BE2C (cell line): Measurements from ENCODE around the gene CSH2.

Source experiments
- DNase-seq: peaks from one replicate; pipeline ENCODE4 v3.0.0-alpha.2; 2020
- H3K27me3 ChIP-seq: fragments of 250-450 bp; sonication (Bioruptor Pico); 2 replicates; pipeline ENCODE4 v1.5.1; 2020; ENCODE audit warnings: mild to moderate bottlenecking
- H3K36me3 ChIP-seq: fragments of 250-450 bp; sonication (Bioruptor Pico); 2 replicates; pipeline ENCODE4 v1.5.1; 2020; ENCODE audit warnings: mild to moderate bottlenecking
- H3K4me1 ChIP-seq: fragments of 250-450 bp; sonication (Bioruptor Pico); 2 replicates; pipeline ENCODE4 v1.5.1; 2020
- H3K4me3 ChIP-seq: 2 replicates; pipeline ENCODE4 v1.5.1; 2011; ENCODE audit warnings: low read depth, low read length
- H3K9me3 ChIP-seq: fragments of 250-450 bp; sonication (Bioruptor Pico); 2 replicates; pipeline ENCODE4 v1.5.1; 2020
- CTCF ChIP-seq: IDR thresholded peaks from 2 replicates; pipeline ENCODE4 v1.5.1; 2012; ENCODE audit warnings: mild to moderate bottlenecking, low read depth, low read length

CSH2 gene

GRCh38 chr17:63833026-63833740 is 40.3 kb downstream of the CSH2 start:
- Histone ChIP-seq H3K27me3 (no peaks in the 10 kb centered on the region), H3K9me3 (no peaks in the 10 kb centered on the region), H3K36me3 (peaks cover 91% of the 10 kb centered on the region), H3K4me1 (peaks cover 7% of the 10 kb centered on the region), H3K4me3 (no peak overlapping the region)
- no peak for DNase-seq
- no peak for TF ChIP-seq CTCF

GRCh38 chr17:63832455-63832854 is 41.0 kb downstream of the CSH2 start:
- Histone ChIP-seq H3K4me1 (peaks cover 7% of the 10 kb centered on the region), H3K4me3 (no peak overlapping the region), H3K36me3 (peaks cover 89% of the 10 kb centered on the region), H3K27me3 (no peaks in the 10 kb centered on the region), H3K9me3 (no peaks in the 10 kb centered on the region)
- peak; percentile 16; the same call in 1 of the 2 replicates for TF ChIP-seq CTCF
- DNase-seq: no peak

- no peaks in the 10 kb centered on the region for H3K9me3 ChIP-seq
- no peak for DNase-seq
- no peak for TF ChIP-seq CTCF
- no peaks in the 10 kb centered on the region for H3K27me3 ChIP-seq
- no peak overlapping the region for H3K4me3 ChIP-seq
- peaks cover 7% of the 10 kb centered on the region for H3K4me1 ChIP-seq
- peaks cover 84% of the 10 kb centered on the region for H3K36me3 ChIP-seq
Measured at GRCh38 chr17:63832014-63832413, 41.5 kb downstream of the CSH2 start.

- peaks cover 7% of the 10 kb centered on the region for H3K4me1 ChIP-seq
- TF ChIP-seq CTCF: no peak
- H3K36me3 ChIP-seq: peaks cover 79% of the 10 kb centered on the region
- H3K9me3 ChIP-seq: no peaks in the 10 kb centered on the region
- DNase-seq: no peak
- H3K27me3 ChIP-seq: no peaks in the 10 kb centered on the region
- H3K4me3 ChIP-seq: no peak overlapping the region
Measured at GRCh38 chr17:63831505-63831904, 42.0 kb downstream of the CSH2 start.

- Histone ChIP-seq H3K9me3 (no peaks in the 10 kb centered on the region), H3K4me3 (no peak overlapping the region), H3K36me3 (peaks cover 77% of the 10 kb centered on the region), H3K27me3 (no peaks in the 10 kb centered on the region), H3K4me1 (peaks cover 7% of the 10 kb centered on the region)
- DNase-seq: no peak
- TF ChIP-seq CTCF: no peak
Measured at GRCh38 chr17:63830904-63831491, 42.5 kb downstream of the CSH2 start.

GRCh38 chr17:63830278-63830677 is 43.2 kb downstream of the CSH2 start:
- TF ChIP-seq CTCF: no peak
- H3K4me1 ChIP-seq: peaks cover 6% of the 10 kb centered on the region
- no peaks in the 10 kb centered on the region for H3K9me3 ChIP-seq
- H3K4me3 ChIP-seq: no peak overlapping the region
- DNase-seq: no peak
- peaks cover 77% of the 10 kb centered on the region for H3K36me3 ChIP-seq
- H3K27me3 ChIP-seq: no peaks in the 10 kb centered on the region
